NCI-H2171 treated with DMSO at 0.1 percent for 48 hours (cell line): ENCODE data around the gene ACTR3C.

Experiments used
- DNase-seq: peaks from one replicate; lab custom pipeline; 2025; lab: John Stamatoyannopoulos, UW

Gene ACTR3C

DNA sequence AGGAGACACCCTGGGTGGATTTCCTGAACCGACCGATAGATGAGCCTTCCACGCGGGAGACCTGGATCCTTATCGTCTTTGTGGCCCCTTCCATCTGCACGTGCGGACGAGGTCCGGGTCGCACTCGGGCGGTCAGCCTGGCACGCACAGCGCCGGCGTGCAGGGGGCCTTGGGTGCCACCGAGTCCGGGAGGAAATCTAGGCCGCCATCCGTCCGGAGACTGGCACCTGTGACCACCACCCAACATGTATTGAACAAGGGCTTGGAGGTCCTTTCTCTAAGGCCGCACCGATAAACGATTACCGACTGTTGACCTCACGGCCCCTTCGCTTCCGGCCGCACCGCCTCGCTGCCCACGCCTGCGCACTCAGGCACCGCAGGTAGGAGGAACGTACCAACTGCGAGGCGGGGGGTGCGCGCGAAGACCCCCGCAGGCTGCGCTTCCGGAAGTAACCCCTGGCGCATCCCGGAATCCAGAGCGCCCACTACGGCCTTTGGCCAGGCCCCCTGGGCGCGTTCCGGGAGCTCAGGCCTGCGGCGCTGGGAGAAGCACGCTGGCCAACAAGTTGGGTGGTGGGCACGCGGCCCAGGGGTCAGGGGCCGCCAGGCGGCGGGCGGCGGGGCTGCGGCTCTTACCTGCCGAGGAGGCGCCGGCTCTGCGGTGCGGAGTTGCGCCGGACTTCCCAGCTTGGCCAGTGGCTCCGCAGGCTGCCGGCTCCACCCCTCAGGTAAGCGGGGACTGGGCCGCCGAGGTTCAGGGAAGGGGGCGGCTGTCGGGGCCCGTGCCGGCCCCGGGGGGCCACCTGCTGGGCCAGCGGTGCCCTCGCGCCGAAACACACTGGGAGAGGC is at the start of gene ACTR3C, which contains the start of gene LRRC61:
Gene ACTR3C (minus strand): TSS at position 713 of the 849 bp plus-strand sequence. CDS start 28,249 bp downstream, outside the sequence.
Gene LRRC61 (plus strand): TSS at position 523 of the 849 bp plus-strand sequence. CDS start 13,507 bp downstream, outside the sequence.
- DNase-seq = peak; percentile 81

DNA sequence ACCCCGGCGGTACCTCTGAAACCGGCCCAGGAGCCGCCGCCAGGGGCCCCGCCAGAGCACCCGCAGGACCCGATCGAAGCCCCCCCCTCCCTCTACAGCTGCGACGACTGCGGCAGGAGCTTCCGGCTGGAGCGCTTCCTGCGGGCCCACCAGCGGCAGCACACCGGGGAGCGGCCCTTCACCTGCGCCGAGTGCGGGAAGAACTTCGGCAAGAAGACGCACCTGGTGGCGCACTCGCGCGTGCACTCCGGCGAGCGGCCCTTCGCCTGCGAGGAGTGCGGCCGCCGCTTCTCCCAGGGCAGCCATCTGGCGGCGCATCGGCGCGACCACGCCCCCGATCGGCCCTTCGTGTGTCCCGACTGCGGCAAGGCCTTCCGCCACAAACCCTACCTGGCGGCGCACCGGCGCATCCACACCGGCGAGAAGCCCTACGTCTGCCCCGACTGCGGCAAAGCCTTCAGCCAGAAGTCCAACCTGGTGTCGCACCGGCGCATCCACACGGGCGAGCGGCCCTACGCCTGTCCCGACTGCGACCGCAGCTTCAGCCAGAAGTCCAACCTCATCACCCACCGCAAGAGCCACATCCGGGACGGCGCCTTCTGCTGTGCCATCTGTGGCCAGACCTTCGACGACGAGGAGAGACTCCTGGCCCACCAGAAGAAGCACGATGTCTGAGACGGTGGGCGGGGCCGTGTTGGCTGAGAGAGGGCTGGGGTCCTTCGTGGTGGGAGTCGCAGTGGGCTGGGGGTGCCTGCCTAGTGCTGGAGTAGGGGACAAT is 49.1 kb upstream of the ACTR3C start:
- DNase-seq = no peak

DNA sequence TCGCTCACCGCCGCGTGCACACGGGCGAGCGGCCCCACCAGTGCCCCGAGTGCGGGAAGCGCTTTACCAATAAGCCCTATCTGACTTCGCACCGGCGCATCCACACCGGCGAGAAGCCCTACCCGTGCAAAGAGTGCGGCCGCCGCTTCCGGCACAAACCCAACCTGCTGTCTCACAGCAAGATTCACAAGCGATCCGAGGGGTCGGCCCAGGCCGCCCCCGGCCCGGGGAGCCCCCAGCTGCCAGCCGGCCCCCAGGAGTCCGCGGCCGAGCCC is 48.6 kb upstream of the ACTR3C start:
- DNase-seq = no peak

DNA sequence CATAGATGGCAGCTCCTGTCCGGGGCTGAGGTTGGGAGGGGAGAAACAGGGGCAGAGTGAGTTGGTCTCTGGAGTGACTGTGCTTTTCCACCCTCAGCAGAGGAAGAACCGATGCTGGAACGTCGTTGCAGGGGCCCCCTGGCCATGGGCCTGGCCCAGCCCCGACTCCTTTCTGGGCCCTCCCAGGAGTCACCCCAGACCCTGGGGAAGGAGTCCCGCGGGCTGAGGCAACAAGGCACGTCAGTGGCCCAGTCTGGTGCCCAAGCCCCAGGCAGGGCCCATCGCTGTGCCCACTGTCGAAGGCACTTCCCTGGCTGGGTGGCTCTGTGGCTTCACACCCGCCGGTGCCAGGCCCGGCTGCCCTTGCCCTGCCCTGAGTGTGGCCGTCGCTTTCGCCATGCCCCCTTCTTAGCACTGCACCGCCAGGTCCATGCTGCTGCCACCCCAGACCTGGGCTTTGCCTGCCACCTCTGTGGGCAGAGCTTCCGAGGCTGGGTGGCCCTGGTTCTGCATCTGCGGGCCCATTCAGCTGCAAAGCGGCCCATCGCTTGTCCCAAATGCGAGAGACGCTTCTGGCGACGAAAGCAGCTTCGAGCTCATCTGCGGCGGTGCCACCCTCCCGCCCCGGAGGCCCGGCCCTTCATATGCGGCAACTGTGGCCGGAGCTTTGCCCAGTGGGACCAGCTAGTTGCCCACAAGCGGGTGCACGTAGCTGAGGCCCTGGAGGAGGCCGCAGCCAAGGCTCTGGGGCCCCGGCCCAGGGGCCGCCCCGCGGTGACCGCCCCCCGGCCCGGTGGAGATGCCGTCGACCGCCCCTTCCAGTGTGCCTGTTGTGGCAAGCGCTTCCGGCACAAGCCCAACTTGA is 48.0 kb upstream of the ACTR3C start:
- DNase-seq = no peak

DNA sequence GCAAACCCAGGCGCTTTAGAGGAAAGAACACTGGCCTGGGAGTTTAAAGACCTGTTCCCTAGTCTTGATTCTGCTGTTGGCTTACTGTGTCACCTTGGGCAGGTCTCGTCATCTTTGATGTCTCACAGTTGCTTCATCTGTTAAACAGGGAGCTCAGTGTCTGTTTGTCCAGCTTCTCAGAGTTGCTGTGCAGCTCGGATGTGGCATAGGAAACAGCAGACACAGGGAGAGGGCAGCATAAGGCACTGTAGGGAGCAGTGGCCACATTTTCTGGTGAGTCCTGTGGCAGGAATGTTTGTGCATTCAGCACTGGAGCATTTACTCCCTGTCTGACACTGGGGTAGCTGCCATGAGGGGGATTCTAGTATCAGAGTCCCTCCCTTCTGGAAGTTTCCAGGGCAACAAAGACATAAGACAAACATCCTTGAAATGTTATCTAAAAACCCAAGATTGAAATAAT is 47.3 kb upstream of the ACTR3C start:
- DNase-seq = no peak

DNA sequence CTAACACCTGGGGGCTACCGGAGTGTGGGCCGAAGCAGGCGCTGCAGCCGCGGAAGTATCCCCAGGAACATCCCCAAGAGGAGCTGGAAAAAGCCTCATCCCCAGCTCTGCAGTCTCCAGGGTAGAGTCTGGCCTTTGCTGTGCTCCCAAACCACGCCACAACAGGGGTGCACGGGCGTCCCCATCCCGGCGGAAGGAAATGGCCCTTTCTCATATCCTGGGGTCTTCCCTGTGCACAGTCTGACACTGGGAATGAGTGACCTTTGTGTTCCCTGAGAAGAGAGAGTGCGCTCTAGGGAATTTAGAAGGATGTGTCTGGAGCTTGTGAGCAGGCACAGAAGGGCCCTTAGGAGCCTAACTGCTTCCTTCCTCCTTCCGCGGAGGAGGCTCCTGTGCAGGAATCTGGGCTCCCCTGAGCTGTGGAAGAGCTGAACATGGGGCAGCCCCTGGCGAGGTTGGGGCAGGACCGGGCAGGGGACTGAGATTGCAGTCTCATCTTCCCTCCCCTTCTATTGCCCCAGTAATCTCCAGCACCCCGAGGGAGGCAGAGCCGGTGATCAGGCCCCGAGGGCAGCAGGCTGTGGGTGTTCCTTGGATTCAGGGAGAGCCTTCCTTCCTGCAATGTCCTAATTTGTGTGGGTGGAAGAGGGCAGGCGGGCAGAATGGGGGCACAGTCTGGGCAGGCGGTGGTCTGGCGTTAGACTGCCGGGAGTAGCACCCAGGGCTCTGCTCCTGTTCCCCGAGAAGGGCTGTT is 46.6 kb upstream of the ACTR3C start:
- DNase-seq = no peak

DNA sequence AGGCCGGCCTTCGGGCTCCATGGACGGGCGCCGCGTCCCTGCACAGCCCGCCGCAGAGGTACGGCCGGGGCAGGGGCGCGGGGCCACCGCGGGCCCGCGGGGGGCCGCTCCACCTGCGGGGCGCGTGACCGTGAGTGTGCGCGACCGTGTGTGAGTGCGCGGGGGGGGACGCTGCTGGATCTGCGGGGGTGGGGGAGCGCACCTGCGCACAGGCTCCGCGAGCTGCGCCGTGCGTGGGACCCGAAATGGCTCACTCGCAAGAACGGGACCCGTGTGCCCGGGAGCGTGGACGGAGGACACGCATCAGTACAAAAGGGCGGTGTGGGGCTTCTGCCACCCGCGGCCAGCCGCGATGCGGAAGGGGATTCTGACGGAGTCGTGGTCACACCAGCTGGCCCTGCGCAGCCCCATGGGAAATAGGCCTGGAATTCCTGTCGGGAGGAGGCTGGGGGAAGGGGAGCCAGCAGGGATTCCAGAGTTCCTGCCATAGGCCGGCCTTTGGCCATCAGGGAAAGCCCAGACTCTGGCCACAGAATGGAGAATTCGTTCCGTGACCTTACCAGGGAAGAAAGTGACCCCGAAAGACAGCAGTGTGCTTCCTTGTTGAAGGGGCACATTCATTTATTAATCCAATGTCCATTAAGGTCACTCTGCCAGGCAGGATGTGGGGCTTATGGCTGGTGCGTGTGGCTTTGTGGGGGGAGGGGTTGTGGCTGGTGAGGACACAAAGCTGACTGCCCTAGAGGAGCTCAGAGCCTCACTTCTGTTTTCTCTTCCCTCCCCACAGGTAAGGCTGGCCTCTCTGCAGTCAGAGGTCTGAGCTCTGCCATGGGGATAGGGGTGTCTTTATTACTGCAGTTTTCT is 45.8 kb upstream of the ACTR3C start:
- DNase-seq = peak; percentile 26

DNA sequence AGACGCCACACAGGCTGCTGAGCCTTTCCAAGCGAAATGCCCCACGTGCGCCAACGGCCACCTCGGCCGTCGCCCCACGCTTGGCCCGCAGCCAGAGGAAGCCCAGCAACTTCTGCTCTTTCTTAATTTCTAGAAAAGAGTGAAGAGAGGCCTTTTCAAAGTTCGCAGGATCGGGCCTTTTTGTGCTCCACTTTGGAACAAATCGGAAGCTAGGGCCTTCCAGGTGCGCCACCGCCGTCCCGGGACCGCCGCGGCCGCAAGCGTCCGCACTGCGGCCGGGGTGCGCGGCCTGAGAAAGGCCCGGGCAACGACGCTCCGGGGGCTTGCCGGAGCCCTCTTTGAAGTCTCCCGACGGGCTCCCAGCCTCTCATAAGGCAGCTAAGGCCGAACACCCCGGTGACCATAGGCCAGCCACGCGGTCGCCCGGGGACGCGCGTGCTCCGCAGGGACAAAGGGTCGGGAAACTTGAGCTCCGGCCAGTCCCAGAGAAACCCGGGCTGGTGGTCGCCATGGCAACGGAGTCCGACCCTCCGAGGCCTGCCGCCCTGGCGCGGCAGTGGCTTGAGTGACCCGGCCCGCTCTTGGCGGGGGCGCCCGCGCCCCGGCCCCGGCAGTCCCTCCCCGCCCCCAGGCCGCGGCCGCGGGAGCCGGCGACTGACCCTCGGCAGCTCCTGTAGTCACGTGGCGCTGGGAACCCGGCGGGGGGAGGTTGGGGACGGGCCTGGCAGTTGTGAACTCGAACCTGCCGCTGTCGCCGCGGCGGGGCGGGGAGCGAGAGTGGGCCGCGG is 44.9 kb upstream of the ACTR3C start, which contains the start of gene REPIN1:
Gene REPIN1 (plus strand): TSS at position 727 of the 788 bp plus-strand sequence. CDS start 890 bp downstream, outside the sequence.
- DNase-seq = peak; percentile 60

DNA sequence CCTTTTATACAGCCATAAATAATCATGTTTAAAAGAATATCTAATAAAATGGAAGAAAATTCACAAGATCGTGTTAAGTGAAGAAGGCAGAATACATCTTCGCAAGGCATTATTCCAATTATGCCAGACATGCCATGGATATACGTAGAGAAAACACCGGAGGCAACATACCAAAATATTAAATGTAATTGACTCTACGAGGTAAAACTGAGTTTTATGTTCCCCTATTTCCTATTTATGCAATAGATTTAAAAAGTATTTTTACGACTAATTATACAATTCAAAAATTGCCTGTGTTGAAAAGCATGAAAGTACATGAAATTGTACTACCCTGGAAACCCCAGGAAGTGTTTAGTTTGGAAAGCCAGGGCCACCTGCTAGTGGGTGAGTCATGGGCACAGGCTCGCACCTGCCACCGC is 44.3 kb upstream of the ACTR3C start:
- peak; percentile 90 for DNase-seq

DNA sequence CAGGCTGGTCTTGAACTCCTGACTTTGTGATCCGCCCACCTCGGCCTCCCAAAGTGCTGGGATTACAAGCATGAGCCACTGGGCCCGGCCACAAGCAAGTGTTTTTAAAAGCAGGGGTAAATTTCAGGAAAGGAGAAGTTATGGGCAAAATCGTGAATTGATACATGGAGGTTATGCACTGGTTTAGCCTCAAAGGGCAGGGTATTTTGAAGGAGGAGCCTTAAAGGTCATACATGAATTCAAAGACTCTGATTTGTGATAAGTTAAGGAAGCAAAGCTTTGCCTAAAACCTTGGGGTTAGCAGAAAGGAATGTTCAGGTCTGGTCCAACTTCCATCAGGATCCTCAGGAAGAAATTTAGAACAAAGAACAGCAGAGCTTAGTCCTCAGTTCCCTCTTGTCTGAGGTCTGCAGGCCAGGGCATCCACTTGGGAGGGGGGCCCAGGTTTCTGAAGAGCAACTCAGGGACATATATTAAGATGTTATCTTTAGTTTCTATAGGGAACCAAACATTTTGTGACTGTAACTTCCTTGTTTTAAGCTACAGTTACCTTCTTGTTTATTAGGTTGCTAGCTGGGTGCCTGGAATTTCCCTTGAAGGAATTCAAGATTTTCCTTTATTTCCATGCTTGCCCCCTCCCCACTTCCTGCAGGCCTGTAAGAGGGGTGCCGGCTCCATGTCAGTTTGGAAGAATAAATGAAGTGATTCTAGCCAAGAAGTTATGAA is 42.5 kb upstream of the ACTR3C start:
- no peak for DNase-seq

DNA sequence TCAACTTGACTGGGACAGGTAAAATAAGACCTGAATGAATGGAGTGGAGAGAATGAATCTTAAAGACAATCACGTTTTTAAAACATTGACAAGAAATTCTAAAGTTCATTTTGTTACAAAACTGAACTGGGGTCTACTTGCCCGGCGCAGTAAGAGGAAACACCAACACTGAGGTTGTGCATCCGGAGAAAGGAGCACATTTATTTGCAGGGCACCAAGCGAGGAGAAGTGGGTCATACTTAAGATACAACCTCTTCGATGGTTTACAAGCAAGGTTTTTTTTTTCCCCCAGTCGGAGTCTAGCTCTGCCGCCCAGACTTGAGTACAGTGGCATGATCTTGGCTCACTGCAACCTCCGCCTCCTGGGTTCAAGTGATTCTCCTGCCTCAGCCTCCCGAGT is 41.8 kb upstream of the ACTR3C start:
- DNase-seq = no peak

DNA sequence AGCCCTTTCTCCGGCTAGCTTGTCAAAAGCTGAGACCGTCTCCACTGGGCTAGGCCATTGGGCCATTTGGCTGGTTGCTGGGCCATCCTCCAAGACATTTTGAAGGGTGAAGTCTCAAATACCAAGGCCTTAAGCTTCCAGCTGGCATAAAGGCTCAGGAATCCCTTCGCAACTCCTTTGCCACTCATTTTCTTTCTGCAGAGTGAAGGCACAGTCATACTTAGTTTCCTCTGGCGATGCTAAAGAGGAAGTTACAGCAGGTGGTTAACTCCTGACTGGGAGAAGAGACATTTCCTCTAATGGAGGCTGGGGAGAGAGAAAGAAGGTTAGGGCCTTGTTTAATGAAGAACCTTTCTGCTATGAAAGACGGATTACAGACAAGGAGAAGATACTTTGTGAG is 40.5 kb upstream of the ACTR3C start:
- no peak for DNase-seq

DNA sequence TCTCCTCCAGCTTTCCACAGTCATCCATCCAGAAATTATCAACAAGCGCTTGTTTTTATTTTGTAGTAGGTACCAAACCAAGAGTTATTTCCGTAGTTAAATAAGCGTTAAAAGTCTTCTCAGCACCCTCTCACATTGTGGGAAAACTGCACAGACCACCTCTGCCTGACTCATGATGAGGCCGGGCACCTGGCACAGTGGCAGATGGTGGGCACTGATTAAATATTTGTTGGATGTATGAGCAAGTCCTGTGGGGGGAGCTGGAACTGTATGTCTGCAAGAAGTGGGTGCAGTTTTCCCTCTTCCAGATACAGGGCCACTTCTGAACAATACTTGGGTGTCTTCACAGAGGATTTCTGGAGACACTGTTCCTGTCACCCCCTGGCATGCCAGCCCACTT is 40.0 kb upstream of the ACTR3C start:
- peak; percentile 45 for DNase-seq

DNA sequence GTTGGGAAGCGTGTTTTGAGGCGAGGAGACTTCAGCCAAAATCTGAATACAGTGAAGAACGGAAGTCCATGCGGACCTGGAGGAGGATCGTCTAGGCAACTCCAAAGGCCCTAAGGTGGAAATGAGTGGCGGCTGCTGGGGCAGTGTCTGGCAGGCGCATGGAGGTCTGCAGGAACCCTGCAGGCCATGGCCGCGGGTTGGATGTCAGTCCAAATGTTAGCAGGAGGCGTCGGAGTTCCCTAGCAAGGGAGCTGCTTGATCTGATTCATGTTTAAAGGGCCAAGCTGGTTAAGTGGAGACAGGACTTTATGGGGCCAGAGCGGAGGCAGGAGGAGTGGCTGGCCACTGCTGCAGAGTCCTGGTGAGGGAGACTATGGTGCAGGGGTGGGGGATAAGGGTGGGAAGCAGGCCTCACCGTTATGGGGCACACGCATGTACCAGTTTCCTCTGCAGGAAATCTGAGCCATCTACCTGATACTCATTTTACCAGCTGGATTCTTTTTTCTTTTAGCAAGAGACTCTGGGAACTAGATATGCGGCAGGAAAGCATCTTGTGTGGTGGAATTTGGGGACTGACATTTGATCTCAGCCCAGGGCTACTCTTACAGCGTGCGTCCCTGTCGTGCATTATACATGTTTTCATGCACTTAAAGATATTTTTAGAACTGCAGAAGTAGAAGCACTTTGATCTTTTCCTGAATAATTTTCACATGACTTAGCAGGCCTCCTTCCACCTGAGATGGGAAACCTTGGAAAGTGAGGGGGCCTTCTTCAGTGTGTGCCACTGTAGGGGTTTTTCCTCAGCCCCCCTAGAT is 38.7 kb upstream of the ACTR3C start:
- DNase-seq = peak; percentile 48

DNA sequence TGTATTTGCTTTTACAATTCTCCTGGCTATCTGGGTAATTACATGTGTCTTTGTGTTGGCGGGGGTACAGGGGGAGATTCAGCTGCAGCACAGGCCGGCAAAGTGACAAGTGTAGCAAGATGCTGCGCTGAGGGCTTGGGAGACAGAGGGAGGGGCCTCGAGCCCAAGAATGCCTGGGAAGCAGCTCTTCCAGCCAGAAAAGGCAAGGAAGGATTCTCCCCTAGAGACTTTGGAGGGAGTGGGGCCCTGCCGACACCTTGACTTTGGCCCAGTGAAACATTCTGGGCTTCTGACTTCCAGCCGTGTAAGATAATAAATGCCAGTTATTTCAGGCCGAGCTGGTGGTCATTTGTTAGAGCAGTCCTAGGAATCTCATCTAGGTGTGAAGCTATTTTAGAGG is 38.1 kb upstream of the ACTR3C start:
- no peak for DNase-seq

DNA sequence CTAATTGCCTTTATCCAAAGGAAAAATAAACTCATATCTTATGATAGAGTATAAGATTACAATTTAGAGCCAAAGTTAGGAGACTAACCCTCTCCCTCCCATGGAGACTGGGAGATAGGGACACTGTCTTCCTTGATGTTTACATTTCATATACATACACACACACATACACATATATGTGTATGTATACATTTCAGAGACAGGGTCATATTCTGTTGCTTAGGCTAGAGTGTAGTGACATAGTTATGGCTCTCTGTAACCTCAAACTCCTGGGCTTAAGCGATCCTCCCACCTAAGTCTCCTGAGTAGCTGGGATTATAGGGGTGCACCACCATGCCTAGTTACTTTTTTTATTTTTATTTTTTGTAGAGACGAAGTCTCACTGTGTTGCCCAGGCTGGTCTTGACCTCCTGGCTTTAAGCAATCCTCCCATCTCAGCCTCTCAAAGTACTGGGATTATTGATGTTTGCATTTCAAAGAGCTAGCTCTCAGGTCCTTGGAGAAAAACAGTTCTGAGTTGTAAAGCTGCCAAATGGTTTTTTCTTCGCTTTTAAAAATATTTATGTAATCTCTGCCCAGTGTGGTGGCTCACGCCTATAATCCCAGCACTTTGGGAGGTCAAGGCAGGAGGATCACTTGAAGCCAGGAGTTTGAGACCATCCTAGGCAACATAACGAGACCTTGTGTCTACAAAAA is 37.2 kb upstream of the ACTR3C start:
- DNase-seq = no peak

DNA sequence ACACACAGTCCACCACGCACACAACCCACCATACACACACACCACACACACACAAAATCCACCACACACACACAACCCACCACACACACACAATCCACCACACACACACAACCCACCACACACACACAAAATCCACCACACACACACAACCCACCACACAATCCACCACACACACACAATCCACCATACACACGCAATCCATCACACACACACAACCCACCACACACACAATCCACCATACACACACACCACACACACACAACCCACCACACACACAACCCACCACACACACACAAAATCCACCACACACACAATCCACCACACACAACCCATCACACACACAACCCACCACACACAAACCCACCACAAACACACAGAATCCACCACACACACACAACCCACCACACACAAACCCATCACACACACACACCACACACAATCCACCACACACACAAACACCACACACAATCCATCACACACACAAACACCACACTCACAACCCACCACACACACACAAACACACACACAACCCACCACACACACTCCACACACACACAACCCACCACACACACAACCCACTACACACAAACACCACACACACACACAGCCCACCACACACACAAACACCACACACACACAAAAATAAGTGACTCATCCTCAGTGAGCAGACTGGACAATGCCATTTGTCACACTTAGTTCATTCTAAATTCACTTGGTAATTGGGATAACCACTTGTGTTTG is 36.4 kb upstream of the ACTR3C start:
- no peak for DNase-seq
